EH (cell line): ENCODE results near the gene RANBP1.

Source experiments
- DNase-seq: peaks from one replicate; pipeline ENCODE4 v3.0.0-alpha.2; 2015; ENCODE audit warnings: low read depth

RANBP1 gene

DNA sequence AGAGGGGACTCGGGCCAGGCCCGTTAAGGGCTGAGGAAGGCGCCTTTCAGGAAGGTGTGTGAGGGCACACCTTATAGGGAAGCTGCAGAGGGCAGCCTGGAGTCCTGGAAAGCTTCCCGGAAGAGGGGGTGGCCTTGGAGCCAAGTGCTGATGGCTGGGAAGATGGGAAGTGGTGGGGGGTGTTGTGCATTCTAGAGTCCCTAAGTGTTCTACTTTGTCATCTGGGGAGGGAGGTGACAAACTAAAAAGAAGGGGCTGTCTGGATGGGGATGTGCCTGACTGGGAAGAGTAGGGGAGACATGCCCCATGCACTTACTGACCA is 22.5 kb downstream of the RANBP1 start:
- DNase-seq, result no peak

DNA sequence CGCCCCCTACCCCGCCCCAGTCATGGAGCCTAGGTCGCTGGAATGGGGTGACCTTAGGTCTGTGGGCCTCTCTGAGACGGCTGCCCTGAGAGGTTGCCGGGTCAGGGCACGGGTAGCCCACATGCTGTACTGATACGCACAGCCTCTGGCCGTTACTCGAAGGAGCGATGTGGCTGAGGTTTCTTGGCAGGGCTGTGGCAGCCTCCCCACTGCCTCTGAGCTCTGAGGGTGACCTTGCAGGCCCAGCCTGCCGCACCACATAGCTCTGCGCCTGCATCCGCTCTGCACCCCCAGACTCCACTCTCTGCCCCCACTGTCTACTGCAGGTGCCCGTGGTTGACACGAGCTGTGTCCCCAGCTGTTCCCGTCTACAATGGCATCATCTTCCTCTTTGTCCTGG is 23.0 kb downstream of the RANBP1 start:
- no peak for DNase-seq

DNA sequence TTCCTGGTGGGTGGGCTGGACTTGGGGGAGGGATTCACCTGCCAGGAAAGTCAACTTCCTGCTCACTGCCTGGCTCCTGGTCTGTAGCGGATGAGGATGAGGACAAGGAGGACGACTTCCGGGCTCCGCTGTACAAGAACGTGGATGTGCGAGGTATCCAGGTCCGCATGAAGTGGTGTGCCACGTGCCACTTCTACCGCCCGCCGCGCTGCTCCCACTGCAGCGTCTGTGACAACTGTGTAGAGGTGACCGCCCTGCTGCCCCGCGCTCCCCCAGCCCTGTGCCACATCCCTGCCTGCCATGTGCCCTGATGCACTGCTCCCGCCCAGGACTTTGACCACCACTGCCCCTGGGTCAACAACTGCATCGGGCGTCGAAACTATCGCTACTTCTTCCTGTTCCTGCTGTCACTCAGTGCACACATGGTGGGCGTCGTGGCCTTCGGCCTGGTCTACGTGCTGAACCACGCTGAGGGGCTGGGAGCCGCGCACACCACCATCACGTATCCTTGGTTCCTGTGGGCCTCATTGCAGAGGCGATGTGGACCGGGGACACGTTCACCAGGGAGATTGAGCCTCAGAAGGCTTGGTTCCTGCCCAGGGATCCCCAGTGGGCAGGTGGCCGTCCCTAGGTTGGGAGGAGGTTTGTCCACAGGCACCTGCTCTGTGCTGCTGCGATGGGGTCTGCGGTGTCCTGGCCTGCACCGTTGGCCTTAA is 23.6 kb downstream of the RANBP1 start:
- no peak for DNase-seq

GRCh38 chr22:20140107-20140445 is 24.2 kb downstream of the RANBP1 start:
- DNase-seq, result no peak

DNA sequence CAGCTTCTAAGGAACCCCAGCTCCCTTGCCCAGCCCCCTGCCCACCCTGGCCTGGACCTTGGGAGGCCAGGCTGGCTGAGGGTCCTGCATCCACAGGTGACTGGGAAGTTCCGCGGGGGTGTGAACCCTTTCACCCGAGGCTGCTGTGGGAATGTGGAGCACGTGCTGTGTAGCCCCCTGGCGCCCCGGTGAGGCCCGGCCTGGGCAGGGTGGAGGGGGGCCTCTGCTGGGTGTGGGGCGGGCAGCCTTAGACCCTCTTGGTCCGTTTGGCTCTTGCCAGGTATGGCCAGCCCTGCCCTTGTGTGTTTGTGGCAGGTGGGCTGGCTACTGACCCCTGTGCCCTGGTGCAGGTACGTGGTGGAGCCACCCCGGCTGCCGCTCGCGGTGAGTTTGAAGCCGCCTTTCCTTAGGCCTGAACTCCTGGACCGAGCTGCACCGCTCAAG is 24.6 kb downstream of the RANBP1 start:
- no peak for DNase-seq

GRCh38 chr22:20141186-20142077 is 25.5 kb downstream of the RANBP1 start:
- DNase-seq, result peak; percentile 91

DNA sequence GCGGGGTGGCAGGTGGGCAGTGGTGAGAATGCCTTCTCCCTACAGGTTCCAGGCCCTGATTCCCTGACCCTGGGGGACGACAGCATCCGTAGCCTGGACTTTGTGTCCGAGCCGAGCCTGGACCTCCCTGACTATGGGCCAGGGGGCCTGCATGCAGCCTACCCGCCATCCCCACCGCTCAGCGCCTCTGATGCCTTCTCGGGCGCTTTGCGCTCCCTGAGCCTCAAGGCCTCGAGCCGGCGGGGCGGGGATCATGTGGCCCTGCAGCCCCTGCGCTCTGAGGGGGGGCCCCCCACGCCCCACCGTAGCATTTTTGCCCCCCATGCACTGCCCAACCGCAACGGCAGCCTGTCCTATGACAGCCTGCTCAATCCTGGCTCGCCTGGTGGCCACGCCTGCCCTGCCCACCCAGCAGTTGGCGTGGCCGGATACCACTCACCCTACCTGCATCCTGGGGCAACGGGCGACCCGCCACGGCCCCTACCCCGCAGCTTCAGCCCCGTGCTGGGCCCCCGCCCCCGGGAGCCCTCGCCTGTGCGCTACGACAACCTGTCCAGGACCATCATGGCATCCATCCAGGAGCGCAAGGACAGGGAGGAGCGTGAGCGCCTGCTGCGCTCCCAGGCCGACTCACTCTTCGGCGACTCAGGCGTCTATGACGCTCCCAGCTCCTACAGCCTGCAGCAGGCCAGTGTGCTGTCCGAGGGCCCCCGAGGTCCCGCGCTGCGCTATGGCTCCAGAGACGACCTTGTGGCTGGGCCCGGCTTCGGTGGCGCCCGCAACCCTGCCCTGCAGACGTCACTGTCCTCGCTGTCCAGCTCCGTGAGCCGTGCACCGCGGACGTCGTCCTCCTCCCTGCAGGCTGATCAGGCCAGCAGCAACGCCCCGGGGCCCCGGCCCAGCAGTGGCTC is 27.1 kb downstream of the RANBP1 start:
- DNase-seq, result no peak

DNA sequence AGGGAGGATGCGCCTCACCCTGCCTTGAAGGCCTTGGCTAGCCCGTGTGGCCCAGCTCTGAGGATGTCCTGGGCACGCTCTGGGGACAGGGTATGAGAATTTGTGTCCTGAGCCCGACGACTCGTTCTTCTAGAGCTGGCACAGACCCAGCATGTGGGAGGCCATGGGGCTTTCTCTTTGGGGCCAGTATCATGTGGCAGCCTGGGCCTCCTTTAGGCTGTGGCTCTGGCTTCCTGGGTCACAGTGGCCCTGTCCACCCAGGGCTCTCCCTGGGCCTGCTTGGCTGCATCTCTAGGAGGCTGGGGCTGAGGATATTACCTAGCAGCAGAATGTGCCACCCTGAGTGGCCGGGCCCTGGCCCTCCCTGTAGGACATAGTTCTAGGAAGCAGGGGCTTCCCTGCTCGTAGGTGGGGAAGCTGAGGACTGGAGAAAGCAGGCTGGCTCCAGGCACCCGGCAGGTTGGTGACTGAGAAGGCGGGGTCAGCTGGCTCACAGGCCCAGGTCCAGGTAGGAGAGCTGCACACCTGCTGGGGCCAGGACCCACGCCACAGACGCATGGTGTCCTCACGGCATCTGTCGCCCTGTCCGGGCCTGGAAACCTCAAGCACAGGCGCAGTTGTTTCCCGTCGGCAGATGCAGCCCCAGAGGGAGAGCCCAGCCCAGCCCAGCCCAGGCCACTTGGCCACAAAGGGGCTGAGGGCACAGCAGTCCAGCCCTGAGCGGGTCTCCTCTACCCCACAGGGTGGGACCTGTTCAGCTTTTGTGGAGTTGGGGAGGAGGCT is 28.2 kb downstream of the RANBP1 start:
- no peak for DNase-seq

GRCh38 chr22:20145206-20145831 is 29.4 kb downstream of the RANBP1 start:
- DNase-seq, result no peak

- DNase-seq, result no peak
Measured at GRCh38 chr22:20145832-20146223, 29.9 kb downstream of the RANBP1 start.

DNA sequence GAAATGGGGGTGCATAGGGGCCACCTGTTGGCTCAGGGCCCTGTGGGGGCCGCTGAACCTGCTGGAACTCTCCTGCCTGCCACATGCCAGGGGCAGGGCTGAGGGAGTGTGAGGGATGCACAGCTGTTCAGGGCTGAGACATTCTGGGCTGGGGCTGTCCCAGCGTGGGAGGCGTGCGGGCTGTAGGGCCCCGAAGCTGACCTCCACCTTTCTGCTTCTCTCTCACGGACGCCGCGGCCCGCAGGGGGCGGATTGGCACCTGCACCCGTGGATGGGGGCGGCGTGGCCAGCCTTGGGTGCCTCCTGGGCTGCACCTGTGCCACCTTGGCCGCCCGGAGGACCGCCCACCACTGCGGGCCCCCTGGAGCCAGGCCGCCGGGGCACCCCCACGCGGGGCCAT is 30.9 kb downstream of the RANBP1 start:
- no peak for DNase-seq

DNA sequence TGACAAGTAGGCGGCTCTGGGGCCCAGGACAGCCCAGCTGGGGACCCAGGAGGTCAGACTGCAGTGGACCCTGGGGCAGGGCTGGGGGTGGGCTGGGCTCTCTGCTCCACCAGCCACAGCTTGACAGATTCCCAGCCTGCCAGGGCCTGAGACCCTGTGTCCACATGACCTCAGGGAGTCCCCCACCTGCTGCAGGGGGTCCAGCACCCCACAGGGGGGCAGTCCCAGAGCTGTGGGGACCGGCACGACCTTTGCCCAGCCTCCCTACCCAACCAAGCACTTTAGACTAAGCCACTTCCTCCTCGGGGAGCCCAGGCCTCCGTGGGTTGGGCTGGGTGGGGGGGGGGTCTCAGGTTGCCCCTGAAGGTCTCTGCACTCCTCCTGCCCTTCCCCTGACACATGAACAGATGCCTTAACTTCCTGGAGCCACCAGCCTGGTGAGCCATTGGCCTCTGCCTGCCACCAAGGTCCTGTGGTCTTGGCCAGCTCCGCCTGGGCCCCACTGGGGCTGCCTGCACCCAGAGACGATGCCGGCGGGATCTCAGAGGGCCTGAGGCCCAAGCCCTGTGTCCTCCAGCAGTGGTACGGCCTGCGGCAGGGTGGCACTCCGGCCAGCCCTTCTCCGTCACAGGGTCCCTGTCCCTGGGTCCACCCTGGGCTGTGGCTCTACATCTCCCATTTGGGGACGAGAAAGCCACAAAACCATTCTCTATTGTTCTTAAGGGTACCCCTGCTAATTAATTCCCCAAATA is 31.5 kb downstream of the RANBP1 start:
- DNase-seq, result no peak

DNA sequence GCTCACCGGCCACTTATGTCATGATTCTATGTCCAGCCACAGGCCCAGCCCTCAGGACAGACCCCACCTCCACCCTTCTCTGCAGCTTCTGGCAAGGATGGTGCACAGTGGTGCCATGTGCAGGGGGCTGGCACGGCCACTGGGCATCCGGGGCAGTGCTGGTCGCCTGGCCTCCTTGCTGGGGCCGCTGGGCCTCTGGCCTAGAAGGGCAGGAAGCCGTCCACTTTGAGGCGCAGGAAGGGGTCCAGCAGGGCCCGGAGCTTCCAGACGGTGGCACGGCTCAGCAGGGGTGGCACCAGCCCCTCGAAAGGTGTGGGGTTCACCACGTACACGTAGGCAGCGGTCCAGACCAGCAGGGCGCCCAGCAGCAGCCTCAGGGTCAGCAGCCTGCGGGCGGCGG is 32.5 kb downstream of the RANBP1 start:
- no peak for DNase-seq

DNA sequence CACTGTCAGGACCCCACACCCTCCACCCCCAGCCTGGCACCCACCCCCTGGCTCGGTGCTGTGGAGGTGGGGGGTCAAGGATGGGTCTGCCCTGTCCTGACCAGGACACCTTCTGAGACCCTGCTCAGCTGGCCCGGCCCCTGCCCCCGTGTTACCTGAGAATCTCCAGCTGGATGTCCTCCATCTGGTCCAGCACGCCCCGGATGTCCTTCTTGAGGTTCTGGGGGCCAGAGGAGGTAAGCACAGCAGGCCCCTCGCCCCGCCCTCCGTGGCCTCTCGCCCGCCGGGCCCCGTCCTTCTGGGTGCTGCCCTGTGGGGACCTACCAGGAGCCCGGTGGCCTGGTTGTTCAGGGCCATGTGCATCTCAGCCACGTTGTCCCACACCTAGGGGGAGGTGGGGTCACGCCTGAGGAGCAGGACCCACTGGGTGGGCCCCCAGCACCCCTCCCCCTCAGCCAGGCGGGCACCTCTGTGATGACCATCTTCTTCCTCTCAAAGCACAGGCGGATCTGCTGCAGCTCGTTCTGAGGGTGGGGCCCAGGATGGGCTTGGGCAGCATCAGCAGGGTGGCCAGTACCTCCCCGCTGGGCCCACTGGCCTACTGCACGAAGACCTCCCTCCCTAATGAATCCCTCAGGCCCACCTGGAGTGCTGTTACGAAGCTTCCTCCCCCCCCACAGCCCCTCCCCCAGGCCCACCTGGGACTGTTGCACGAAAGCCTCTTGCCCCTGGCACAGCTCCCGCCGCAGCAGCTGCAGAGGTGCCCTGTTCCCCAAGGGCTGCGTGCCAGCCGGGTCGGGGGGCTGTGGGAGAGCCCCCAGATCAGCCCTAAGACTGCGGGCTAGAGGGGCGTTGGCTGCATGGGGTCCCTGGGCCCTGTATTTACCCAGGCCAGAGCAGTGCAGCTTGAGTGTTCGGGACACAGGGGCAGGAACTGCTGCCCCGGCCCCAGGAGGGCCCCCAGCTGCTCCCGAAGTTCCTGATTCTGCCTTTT is 33.6 kb downstream of the RANBP1 start:
- DNase-seq, result no peak

DNA sequence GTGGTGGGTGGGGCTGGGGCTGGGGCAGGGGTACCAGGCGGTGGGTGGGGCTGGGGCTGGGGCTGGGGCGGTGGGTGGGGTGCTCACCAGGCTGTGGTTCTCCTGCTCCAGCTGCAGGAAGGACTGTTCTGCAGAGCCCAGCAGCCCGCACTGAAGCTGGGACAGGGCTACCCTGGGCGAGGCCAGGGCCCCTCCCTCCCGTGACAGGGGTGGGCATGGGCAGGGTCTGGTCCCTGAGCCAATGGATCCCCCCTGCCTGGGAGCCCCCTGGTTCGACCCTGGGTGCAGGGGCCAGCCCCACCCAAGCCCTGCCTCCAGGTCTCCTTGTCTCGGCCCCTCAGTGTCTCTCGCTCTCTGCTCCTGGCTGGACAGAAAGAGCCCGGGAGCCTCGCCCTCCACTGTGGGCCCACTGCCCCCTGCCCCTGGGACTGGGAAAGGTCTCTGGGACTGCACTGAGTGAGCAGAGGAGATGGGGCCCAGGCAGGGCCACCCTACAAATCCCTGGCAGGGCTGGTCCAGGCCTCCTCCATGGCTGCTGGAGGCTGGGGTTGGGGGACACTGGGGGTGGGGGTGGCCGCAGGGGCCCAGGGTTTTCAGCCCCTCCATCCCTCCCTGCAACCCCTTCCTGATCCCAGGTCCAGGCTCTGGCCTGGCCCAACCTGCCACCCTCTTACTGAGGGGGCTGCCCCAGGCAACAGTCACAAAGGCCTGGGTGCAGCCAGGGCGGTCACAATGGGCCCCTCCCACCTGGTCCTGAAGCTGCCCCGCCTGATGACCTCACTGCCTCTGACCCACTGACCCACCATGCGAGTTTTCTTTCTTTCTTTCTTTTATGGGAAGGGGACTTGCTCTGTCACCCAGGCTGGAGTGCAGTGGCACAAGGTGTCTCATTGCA is 34.7 kb downstream of the RANBP1 start, which contains the start of gene CCDC188:
CCDC188 (minus strand) TSS at position 675 of the 895 bp plus-strand sequence; CDS start at position 606, 69 bp downstream.
- DNase-seq, result no peak

DNA sequence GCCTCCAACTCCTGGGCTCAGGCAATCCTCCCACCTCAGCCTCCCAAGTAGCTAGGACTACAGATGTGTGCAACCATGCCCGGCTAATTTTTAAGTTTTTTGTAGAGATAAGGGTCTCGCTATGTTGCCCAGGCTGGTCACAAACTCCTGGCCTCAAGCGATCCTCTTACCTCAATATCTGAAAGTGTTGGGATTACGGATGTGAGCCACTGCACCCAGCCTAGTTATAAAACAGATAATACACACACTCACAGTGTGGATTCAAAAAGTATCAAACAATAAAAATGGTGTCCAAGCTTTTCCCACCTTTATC is 35.3 kb downstream of the RANBP1 start:
- DNase-seq, result no peak

DNA sequence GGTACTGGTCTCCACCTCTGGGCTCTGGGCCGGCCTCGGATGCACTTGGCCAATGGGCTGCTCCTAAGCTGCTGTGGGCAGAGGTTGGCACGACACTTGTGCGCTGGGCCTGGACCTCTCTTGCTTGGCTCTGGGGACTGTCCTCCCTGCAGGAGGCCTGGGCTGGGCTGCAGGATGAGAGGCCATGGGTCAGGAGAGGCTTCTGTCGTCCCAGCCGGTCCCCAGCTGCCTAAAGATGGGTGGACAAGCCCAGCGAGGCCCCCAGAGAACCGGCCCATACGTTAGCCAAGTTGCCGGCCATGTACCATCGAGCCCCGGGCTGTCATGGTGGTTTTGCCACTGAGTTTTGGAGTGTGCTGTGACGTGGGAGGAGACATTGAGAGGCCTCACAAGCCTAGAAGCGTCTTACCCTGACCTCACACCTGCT is 36.6 kb downstream of the RANBP1 start:
- DNase-seq, result no peak

GRCh38 chr22:20153945-20154344 is 38.0 kb downstream of the RANBP1 start:
- DNase-seq, result no peak
